Measurements from ENCODE around the gene SLC22A7.
A peak's percentile ranks its signal among the peaks of the same experiment; 100 is the strongest.

Gene SLC22A7

DNA sequence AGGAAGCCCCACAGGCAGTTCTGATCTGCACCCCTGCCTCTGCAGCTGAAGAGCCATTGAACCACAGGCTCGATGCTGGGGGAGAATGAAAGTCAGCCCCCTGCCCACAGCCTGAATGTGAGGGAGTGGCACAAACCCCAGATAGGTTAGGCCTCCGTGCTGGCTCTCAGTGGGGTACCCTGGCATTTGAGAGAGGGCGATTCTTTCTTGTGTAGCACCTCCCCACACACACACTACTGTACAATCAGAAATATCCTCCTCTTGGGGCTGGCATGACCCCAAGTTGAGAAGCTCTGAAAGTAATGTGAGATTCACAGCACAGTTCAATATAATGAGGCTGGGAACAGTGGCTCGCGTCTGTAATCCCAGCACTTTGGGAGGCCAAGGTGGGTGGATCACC is 36.9 kb upstream of the SLC22A7 start:
- TF ChIP-seq, protein P1, sequence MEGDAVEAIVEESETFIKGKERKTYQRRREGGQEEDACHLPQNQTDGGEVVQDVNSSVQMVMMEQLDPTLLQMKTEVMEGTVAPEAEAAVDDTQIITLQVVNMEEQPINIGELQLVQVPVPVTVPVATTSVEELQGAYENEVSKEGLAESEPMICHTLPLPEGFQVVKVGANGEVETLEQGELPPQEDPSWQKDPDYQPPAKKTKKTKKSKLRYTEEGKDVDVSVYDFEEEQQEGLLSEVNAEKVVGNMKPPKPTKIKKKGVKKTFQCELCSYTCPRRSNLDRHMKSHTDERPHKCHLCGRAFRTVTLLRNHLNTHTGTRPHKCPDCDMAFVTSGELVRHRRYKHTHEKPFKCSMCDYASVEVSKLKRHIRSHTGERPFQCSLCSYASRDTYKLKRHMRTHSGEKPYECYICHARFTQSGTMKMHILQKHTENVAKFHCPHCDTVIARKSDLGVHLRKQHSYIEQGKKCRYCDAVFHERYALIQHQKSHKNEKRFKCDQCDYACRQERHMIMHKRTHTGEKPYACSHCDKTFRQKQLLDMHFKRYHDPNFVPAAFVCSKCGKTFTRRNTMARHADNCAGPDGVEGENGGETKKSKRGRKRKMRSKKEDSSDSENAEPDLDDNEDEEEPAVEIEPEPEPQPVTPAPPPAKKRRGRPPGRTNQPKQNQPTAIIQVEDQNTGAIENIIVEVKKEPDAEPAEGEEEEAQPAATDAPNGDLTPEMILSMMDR (IDR thresholded peaks at IDR 0.05; ENCODE audit: insufficient read depth, low read depth, low read length, missing control alignments), result no peak
- H3K4me3 ChIP-seq (ENCODE audit: low read depth, low read length), result no peak overlapping the region
- no peak for DNase-seq (ENCODE audit: low read depth)

DNA sequence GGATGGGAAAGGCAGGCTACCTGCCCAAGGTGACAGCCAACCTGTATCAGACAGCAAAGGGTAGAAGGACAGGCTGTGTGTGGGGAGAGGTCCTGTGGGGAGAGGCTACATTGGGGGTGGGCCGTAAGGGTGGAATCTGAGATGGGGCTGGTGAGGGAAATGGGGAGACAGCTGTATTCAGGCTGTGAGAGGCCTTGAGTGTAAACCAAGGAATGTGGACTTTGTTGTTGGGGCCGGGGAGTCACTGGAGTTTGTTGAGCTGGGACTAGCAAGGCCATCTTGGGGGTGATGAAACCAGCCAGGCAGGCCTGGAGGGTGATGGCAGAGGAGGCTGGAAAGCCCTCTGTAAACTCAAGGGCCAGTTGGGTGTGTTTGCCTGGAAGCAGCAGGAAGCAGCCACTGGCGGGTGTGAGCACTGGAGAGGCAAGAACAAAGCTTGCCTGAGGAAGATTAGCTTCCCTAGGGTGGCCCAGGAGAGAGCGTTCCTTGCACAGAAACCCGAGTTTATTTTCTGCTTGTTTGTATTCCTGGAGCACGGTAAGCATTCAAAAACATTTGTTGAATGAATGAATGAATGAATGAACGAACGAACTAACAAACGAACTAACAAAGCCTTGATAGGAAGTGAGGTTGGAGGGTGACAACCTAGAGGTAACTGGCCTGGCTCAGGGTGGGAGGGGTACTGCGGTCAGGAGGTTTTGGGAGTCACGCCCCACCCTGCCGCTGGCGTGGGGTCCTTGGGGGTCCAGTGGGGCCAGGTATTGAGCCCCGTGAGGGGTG is 35.9 kb upstream of the SLC22A7 start:
- no peak overlapping the region for H3K4me3 ChIP-seq (ENCODE audit: low read depth, low read length)
- no peak for DNase-seq (ENCODE audit: low read depth)
- TF ChIP-seq, protein P1 (IDR thresholded peaks at IDR 0.05; ENCODE audit: insufficient read depth, low read depth, low read length, missing control alignments), result no peak

DNA sequence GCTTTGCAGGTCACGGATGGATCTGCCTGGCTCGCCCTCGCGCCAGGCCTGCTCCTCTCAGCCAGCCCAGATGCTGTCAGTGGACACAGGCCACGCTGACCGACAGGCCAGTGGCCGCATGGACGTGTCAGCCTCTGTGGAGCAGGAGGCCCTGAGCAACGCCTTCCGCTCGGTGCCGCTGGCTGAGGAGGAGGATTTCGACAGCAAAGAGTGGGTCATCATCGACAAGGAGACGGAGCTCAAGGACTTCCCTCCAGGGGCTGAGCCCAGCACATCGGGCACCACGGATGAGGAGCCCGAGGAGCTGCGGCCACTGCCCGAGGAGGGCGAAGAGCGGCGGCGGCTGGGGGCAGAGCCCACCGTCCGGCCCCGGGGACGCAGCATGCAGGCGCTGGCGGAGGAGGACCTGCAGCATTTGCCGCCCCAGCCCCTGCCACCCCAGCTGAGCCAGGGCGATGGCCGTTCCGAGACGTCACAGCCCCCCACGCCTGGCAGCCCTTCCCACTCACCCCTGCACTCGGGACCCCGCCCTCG is 35.2 kb upstream of the SLC22A7 start:
- DNase-seq (ENCODE audit: low read depth), result no peak
- no peak overlapping the region for H3K4me3 ChIP-seq (ENCODE audit: low read depth, low read length)
- TF ChIP-seq, protein P1 (IDR thresholded peaks at IDR 0.05; ENCODE audit: insufficient read depth, low read depth, low read length, missing control alignments), result no peak

DNA sequence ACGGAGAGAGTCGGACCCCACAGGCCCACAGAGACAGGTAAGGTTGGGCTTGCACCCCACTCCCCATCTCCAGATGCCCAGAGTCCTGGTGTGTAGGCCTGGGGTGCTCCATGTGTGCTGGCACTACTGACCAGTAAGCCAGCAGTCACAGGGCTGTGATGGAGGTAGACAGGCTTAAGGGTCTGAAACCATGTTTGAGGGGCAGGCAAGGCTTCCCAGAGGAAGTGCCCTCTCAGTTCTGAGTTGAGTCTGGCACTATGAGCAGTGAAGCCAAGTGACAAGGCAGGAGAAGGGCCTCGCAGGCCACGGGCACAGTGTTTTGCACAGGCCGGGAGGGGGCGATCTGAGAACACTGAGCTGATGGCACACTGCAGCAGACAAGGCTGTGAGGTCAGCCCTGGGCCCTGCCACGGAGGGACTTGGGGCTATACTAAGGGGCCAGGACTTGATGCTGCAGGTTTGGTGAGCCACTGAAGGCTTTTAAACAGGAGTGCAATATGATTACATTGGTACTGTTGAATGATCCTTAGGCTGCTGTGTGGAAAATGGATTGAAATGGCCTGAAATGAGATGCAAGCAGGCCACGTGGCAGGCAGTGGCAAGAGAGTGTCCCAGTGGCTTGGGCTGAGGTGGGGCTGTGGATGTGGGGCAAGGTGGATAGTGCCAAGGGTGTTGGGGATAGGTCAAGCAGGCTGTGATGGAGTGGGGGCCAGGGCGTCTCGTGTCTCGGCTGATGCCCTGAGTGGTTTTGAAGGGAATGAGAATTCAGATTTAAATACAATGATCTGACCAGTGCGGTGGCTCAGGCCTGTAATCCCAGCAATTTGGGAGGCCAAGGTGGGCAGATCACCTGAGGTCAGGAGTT is 34.5 kb upstream of the SLC22A7 start:
- no peak overlapping the region for H3K4me3 ChIP-seq (ENCODE audit: low read depth, low read length)
- TF ChIP-seq, protein P1 (IDR thresholded peaks at IDR 0.05; ENCODE audit: insufficient read depth, low read depth, low read length, missing control alignments), result peak; percentile 95
- DNase-seq (ENCODE audit: low read depth), result peak; percentile 85

DNA sequence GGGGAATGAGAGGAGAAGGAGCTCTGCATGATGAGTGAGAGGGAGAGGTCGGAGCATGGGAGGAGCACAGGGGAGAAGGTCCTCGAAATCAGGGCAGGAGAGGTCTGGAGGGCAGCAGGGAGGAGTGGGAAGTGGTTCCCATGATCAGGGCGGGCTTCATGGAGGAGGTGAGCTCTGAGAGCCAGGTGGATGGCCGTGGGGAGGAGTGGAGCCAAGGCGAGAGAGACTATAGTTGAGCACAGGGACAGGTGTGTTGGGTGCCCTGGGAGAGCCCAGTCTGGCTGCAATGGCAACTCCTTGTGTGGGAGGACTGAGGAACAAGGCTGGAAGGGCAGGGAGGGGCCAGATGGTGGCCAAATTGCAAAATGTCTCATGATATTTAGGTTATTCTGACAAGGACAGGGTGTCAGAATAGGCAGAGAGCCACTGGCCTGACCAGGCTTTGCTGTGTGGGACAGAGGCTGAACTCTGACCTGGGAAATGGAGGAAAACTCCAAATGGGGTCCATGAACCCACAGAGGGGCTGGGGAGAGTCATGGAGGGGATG is 33.4 kb upstream of the SLC22A7 start:
- TF ChIP-seq, protein P1 (IDR thresholded peaks at IDR 0.05; ENCODE audit: insufficient read depth, low read depth, low read length, missing control alignments), result no peak
- no peak overlapping the region for H3K4me3 ChIP-seq (ENCODE audit: low read depth, low read length)
- no peak for DNase-seq (ENCODE audit: low read depth)

DNA sequence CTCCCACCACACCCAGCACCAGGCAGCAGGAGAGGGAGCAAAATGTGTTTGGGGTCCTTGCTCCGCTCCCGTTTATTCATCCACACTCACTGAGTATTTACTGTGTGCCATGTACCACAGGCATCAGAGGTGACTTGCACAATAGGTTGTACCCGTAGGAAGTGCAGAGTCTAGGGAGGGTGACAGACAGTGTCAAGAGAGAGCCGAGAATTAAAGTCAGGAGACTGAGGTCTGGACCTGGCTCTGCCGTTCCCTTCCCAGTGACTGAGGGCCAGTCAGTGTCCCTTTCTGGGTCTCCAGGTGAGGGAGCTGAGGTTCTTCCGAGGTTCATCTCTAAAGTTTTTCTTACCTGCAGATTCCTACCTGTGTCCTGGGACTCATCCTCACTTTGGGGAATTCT is 32.5 kb upstream of the SLC22A7 start:
- TF ChIP-seq, protein P1 (IDR thresholded peaks at IDR 0.05; ENCODE audit: insufficient read depth, low read depth, low read length, missing control alignments), result no peak
- DNase-seq (ENCODE audit: low read depth), result no peak
- H3K4me3 ChIP-seq (ENCODE audit: low read depth, low read length), result no peak overlapping the region
